HCT116 (cell line): ENCODE results near the gene IL20RB. TPM values are rescaled to one million over a fixed set of nuclear protein-coding genes. Genes with fewer than 3 reads are reported as not detected.

ENCODE experiments used
- ATAC-seq: fragments of 200-7000 bp; cut with Tn5 transposase; 2 replicates; pipeline ENCODE4 v1.9.1; 2020; ENCODE audit warnings: mild to moderate bottlenecking, moderate library complexity
- BruUV-seq: library from RNA; stranded (reverse); fragments of 400-500 nt; replicated peaks from 2 replicates; lab custom pipeline; 2021; lab: Mats Ljungman, UMichigan
- CTCF ChIA-PET: fragments of 300-600 bp; sonication (Branson Sonifier 250); formaldehyde crosslinking; loops from one replicate; lab custom pipeline; 2021; ENCODE audit warnings: antibody characterized with exemption; lab: Charles Lee
- POLR2A ChIA-PET: fragments of 300-600, 350-600 bp; sonication (Branson Sonifier 250); formaldehyde crosslinking; loops from one replicate; lab custom pipeline; 2021; ENCODE audit warnings: antibody characterized with exemption; lab: Charles Lee
- RAD21 ChIA-PET, 2 experiments: fragments of 300-600 bp; sonication (Branson Sonifier 250); formaldehyde crosslinking; loops; one replicate each; lab custom pipeline; 2023; ENCODE audit warnings: low total read pairs in 2 of 2; ENCODE audit not compliant: uncharacterized antibody in 2 of 2, unreplicated experiment in 2 of 2, low non-redundant PET in 1 of 2; lab: Charles Lee
- DNase-seq: peaks from one replicate; pipeline ENCODE4 v3.0.0-alpha.2; 2010; ENCODE audit warnings: low read depth, low spot score
- H2AFZ ChIP-seq: fragments of 200-600 bp; shearing (Covaris generic), sonication (generic); 2 replicates; pipeline ENCODE4 v1.6.1; 2017; ENCODE audit warnings: low read depth, mixed run types, mixed read lengths, antibody characterized with exemption, low read length; ENCODE audit not compliant: poor library complexity, severe bottlenecking
- H3K27ac ChIP-seq: 2 replicates; pipeline ENCODE4 v1.5.1; 2012; ENCODE audit warnings: low read depth, low read length
- H3K27me3 ChIP-seq: fragments of 200-600 bp; sonication (generic); 2 replicates; pipeline ENCODE4 v1.6.1; 2016; ENCODE audit warnings: mixed run types, low read length, mixed read lengths; ENCODE audit not compliant: insufficient read depth
- H3K36me3 ChIP-seq, 2 experiments: fragments of 200-500 bp in 1 of 2; fragments of 200-600 bp in 1 of 2; sonication (Bioruptor generic) in 1 of 2; sonication (generic) in 1 of 2; 2 replicates each; pipeline versions ENCODE4 v1.5.1 to v1.6.1; 2014 to 2016; ENCODE audit warnings: low read length in 2 of 2, inconsistent platforms in 1 of 2, mixed read lengths in 1 of 2, mixed run types in 1 of 2; ENCODE audit not compliant: insufficient read depth in 2 of 2, control insufficient read depth in 1 of 2
- H3K4me1 ChIP-seq, 2 experiments: fragments of 200-600 bp in 1 of 2; sonication (generic) in 1 of 2; 2 replicates each; pipeline versions ENCODE4 v1.5.1 to v1.6.1; 2012 to 2017; ENCODE audit warnings: low read length in 2 of 2, inconsistent platforms in 1 of 2, mild to moderate bottlenecking in 1 of 2, mixed read lengths in 1 of 2, mixed run types in 1 of 2, moderate library complexity in 1 of 2; ENCODE audit not compliant: insufficient read depth in 2 of 2, control insufficient read depth in 1 of 2
- H3K4me2 ChIP-seq: fragments of 200-600 bp; sonication (generic); 2 replicates; pipeline ENCODE4 v1.6.1; 2017; ENCODE audit warnings: mixed run types, low read length, mixed read lengths
- H3K4me3 ChIP-seq, 2 experiments: fragments of 200-600 bp in 1 of 2; sonication (generic) in 1 of 2; replicated peaks in 1 of 2; 2 replicates each; pipeline ENCODE4 v1.5.1; 2011 to 2016; ENCODE audit warnings: low read length in 2 of 2, control low read depth in 1 of 2, low read depth in 1 of 2, mild to moderate bottlenecking in 1 of 2, mixed read lengths in 1 of 2, mixed run types in 1 of 2
- H3K79me2 ChIP-seq: fragments of 200-600 bp; sonication (generic); 2 replicates; pipeline ENCODE4 v1.6.1; 2017; ENCODE audit warnings: mild to moderate bottlenecking, mixed run types, low read length, moderate library complexity, mixed read lengths; ENCODE audit not compliant: insufficient read depth
- H3K9ac ChIP-seq: fragments of 200-600 bp; sonication (generic); 2 replicates; pipeline ENCODE4 v1.6.1; 2016; ENCODE audit warnings: low read length, mixed read lengths
- H3K9me2 ChIP-seq: fragments of 200-600 bp; sonication (generic), shearing (Covaris generic); 2 replicates; pipeline ENCODE4 v1.6.1; 2017; ENCODE audit warnings: mixed run types, mild to moderate bottlenecking, moderate library complexity; ENCODE audit not compliant: insufficient read depth
- H3K9me3 ChIP-seq, 2 experiments: fragments of 200-500 bp in 1 of 2; fragments of 200-600 bp in 1 of 2; sonication (Bioruptor generic) in 1 of 2; sonication (generic) in 1 of 2; 2 replicates each; pipeline ENCODE4 v1.6.1; 2014 to 2017; ENCODE audit warnings: low read length in 2 of 2, mixed read lengths in 2 of 2, inconsistent platforms in 1 of 2, low read depth in 1 of 2, mild to moderate bottlenecking in 1 of 2, mixed run types in 1 of 2, moderate library complexity in 1 of 2; ENCODE audit not compliant: control insufficient read depth in 1 of 2, insufficient read depth in 1 of 2
- H4K20me1 ChIP-seq: fragments of 200-600 bp; sonication (generic), shearing (Covaris generic); 2 replicates; pipeline ENCODE4 v1.6.1; 2017; ENCODE audit warnings: mixed run types, mild to moderate bottlenecking, moderate library complexity; ENCODE audit not compliant: insufficient read depth
- CEBPB ChIP-seq: IDR thresholded peaks from 2 replicates; pipeline ENCODE4 v1.6.1; 2012; ENCODE audit warnings: low read depth
- EGR1 ChIP-seq: IDR thresholded peaks from 2 replicates; pipeline ENCODE4 v1.6.1; 2012; ENCODE audit warnings: low read depth
- ELF1 ChIP-seq: IDR thresholded peaks from 2 replicates; pipeline ENCODE4 v1.6.1; 2012; ENCODE audit warnings: low read depth, borderline replicate concordance
- EZH2 ChIP-seq: fragments of 200-600 bp; sonication (generic); IDR thresholded peaks from 2 replicates; pipeline ENCODE4 v1.6.1; 2017; ENCODE audit warnings: antibody characterized with exemption, mixed run types
- EZH2phosphoT487 ChIP-seq: fragments of 200-600 bp; IDR thresholded peaks from 2 replicates; pipeline ENCODE4 v1.6.1; 2018; ENCODE audit warnings: antibody characterized with exemption, borderline replicate concordance
- POLR2AphosphoS5 ChIP-seq: IDR thresholded peaks from 2 replicates; pipeline ENCODE4 v1.6.1; 2011; ENCODE audit warnings: mild to moderate bottlenecking, low read depth, low read length, moderate library complexity
- RAD21 ChIP-seq: IDR thresholded peaks from 2 replicates; pipeline ENCODE4 v1.6.1; 2012; ENCODE audit warnings: low read depth, mild to moderate bottlenecking
- SIN3A ChIP-seq: IDR thresholded peaks from 2 replicates; pipeline ENCODE4 v1.6.1; 2012; ENCODE audit warnings: low read depth
- SP1 ChIP-seq: IDR thresholded peaks from 2 replicates; pipeline ENCODE4 v1.6.1; 2012; ENCODE audit warnings: low read depth
- TCF7L2 ChIP-seq: IDR thresholded peaks from 2 replicates; pipeline ENCODE4 v1.7.0; 2011; ENCODE audit warnings: borderline replicate concordance, inconsistent platforms; ENCODE audit not compliant: insufficient read depth, insufficient read length; ENCODE audit errors: extremely low read depth
- ZFX ChIP-seq: fragments of 450-650 bp; IDR thresholded peaks from 2 replicates; pipeline ENCODE4 v1.6.1; 2017
- ZNF274 ChIP-seq: fragments of 200-500 bp; sonication (Bioruptor generic); IDR thresholded peaks from 2 replicates; pipeline ENCODE4 v1.6.1; 2014; ENCODE audit warnings: mild to moderate bottlenecking, low read depth, low read length, inconsistent platforms
- intact Hi-C: fragments of 100-400 bp; cut with micrococcal nuclease; formaldehyde crosslinking; loops from 2 replicates; pipeline ENCODE4 v1.10.0; 2022
- total RNA-seq: library from RNA; stranded (reverse); gene quantifications from one replicate; pipeline ENCODE4 v1.2.1, GENCODE V29; 2021; ENCODE audit not compliant: unreplicated experiment
- TF ChIP-seq, protein P1 (sequence below): IDR thresholded peaks from 2 replicates; pipeline ENCODE4 v1.6.1; 2012
- TF ChIP-seq, protein P2 (sequence below): IDR thresholded peaks from 2 replicates; pipeline ENCODE4 v1.6.1; 2012

Gene IL20RB
- total RNA-seq, 1 experiment from 2014 or later, result 6.1 TPM

DNA sequence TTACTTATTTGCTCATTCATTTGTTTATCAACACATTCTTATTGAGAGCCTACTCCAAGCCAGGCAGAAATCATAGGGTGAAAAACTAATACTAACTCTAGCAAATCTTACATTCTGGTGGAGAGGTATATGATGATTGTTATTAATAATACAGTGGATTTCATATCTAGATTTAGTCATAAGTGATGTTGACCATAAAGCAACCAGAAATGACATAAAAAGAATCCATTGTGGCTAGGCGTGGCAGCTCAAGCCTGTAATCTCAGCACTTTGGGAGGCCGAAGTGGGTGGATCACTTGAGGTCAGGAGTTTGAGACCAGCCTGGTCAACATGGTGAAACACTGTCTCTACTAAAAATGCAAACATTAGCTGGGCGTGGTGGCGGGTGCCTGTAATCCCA lies 26.2 kb upstream of the IL20RB start:
- ChIA-PET CTCF (no interaction called here), POLR2A (no interaction called here), RAD21 (no interaction called here)
- peaks cover 0 to 5% of the 10 kb centered on the region in 2 experiments; a peak in 1 of 4 replicates for H3K4me1 ChIP-seq
- no peaks in the 10 kb centered on the region for H3K9me2 ChIP-seq
- H3K27me3 ChIP-seq, result no peaks in the 10 kb centered on the region
- no peak overlapping the region for H3K27ac ChIP-seq
- DNase-seq (no peak), ATAC-seq (no peak)
- H2AFZ ChIP-seq, result no peak overlapping the region
- BruUV-seq, result no TSS peak
- TF ChIP-seq ZNF274 (no peak), RAD21 (no peak), POLR2AphosphoS5 (no peak), TCF7L2 (no peak), SIN3A (no peak), ELF1 (no peak), ZFX (no peak)
- H4K20me1 ChIP-seq, result no peaks in the 10 kb centered on the region
- no peak overlapping the region for H3K4me2 ChIP-seq
- H3K9me3 ChIP-seq, result no peaks in the 10 kb centered on the region
- intact Hi-C loops, result no loop called here
- H3K4me3 ChIP-seq, result no peak overlapping the region
- H3K36me3 ChIP-seq, result peaks cover 0 to 9% of the 10 kb centered on the region in 2 experiments; a peak in 1 of 4 replicates
- no peak overlapping the region for H3K9ac ChIP-seq
- peaks cover 19% of the 10 kb centered on the region for H3K79me2 ChIP-seq

DNA sequence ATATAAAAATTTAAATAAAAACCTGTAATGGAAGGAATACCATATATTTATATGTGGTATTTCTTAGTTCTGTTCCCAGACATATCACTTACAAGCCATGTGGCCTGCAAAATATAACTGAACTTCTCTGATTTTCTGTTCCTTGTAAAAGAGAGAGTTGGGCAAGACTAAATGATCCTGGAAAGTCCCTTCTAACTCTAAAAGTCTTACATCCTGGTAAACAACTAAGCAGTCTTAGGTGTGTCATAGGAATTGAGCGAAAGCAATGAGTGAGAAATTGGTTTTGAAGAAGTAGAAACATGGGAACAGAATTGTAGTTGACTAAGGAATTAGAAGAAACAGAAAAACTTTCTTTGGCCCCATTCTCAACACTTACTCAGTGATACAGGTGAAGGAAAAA lies 25.3 kb upstream of the IL20RB start:
- Histone ChIP-seq H3K36me3 (peaks cover 0 to 9% of the 10 kb centered on the region in 2 experiments; a peak in 1 of 4 replicates), H4K20me1 (no peaks in the 10 kb centered on the region), H3K79me2 (peaks cover 20% of the 10 kb centered on the region), H2AFZ (no peak overlapping the region), H3K9me2 (no peaks in the 10 kb centered on the region), H3K4me3 (no peak overlapping the region), H3K4me2 (no peak overlapping the region), H3K27me3 (no peaks in the 10 kb centered on the region), H3K27ac (no peak overlapping the region), H3K4me1 (peaks cover 0 to 5% of the 10 kb centered on the region in 2 experiments; a peak in 1 of 4 replicates), H3K9me3 (no peaks in the 10 kb centered on the region), H3K9ac (no peak overlapping the region)
- CTCF ChIA-PET, result no interaction called here
- TF ChIP-seq CEBPB (no peak), SP1 (no peak), EGR1 (no peak), EZH2 (no peak), EZH2phosphoT487 (no peak)
- TF ChIP-seq, protein P1, sequence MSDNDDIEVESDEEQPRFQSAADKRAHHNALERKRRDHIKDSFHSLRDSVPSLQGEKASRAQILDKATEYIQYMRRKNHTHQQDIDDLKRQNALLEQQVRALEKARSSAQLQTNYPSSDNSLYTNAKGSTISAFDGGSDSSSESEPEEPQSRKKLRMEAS, result no peak
- TF ChIP-seq, protein P2, sequence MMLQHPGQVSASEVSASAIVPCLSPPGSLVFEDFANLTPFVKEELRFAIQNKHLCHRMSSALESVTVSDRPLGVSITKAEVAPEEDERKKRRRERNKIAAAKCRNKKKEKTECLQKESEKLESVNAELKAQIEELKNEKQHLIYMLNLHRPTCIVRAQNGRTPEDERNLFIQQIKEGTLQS, result no peak
- ATAC-seq (no peak), DNase-seq (no peak)
- RAD21 ChIA-PET, result no interaction called here
- POLR2A ChIA-PET, result interaction anchor here (0.5 kb wide), 1 partner anchor 900 kb away, joined by 3 read pairs; no protein-coding TSS in a partner anchor
- intact Hi-C loops, result no loop called here
- no TSS peak for BruUV-seq
